ENCODE results near the gene POLA1. TPM values are rescaled to one million over a fixed set of nuclear protein-coding genes. Genes with fewer than 3 reads are reported as not detected.

Gene POLA1
- total RNA-seq, 2 donors from 2014 or later: 24.4 to 53.6 TPM

- Histone ChIP-seq H3K9me3 (ENCODE audit: control insufficient read depth, low read length) (no peaks in the 10 kb centered on the region), H3K9ac (ENCODE audit: extremely low read depth, low read length, poor library complexity, severe bottlenecking) (no peak overlapping the region), H3K27me3 (ENCODE audit: control insufficient read depth, insufficient read depth, low read length, poor library complexity, severe bottlenecking) (no peaks in the 10 kb centered on the region), H3K27ac (ENCODE audit: low read depth, low read length) (no peak overlapping the region), H3K4me1 (ENCODE audit: control insufficient read depth, insufficient read depth, low read length) (no peaks in the 10 kb centered on the region), H3K36me3 (ENCODE audit: control insufficient read depth, insufficient read depth, low read length) (no peaks in the 10 kb centered on the region), H3K4me3 (ENCODE audit: low read length) (no peak overlapping the region)
- Mint-ChIP-seq H3K4me3 (no peak overlapping the region), H3K4me1 (peaks cover 3% of the 10 kb centered on the region), H3K27ac (no peak overlapping the region), H3K36me3 (ENCODE audit: low read depth) (peaks cover 32% of the 10 kb centered on the region), H3K9me3 (no peaks in the 10 kb centered on the region), H3K27me3 (ENCODE audit: insufficient read depth) (no peaks in the 10 kb centered on the region)
- no peak for DNase-seq
- WGBS, 2 experiments (ENCODE audit: insufficient coverage in 1 of 2, insufficient read length in 1 of 2): 95 to 100% methylated on average over 4 to 6 of the region's 6 CpGs
- no peak for TF ChIP-seq CTCF (conservative IDR thresholded peaks at IDR 0.05)
Measured at GRCh38 chrX:24851289-24851688, 157.6 kb downstream of the POLA1 start.

GRCh38 chrX:24851780-24852179 is 158.1 kb downstream of the POLA1 start:
- Histone ChIP-seq H3K36me3 (ENCODE audit: control insufficient read depth, insufficient read depth, low read length) (no peaks in the 10 kb centered on the region), H3K9me3 (ENCODE audit: control insufficient read depth, low read length) (no peaks in the 10 kb centered on the region), H3K27me3 (ENCODE audit: control insufficient read depth, insufficient read depth, low read length, poor library complexity, severe bottlenecking) (no peaks in the 10 kb centered on the region), H3K27ac (ENCODE audit: low read depth, low read length) (no peak overlapping the region), H3K4me3 (ENCODE audit: low read length) (no peak overlapping the region), H3K4me1 (ENCODE audit: control insufficient read depth, insufficient read depth, low read length) (no peaks in the 10 kb centered on the region), H3K9ac (ENCODE audit: extremely low read depth, low read length, poor library complexity, severe bottlenecking) (no peak overlapping the region)
- Mint-ChIP-seq H3K27me3 (ENCODE audit: insufficient read depth) (no peaks in the 10 kb centered on the region), H3K36me3 (ENCODE audit: low read depth) (peaks cover 32% of the 10 kb centered on the region), H3K4me1 (no peaks in the 10 kb centered on the region), H3K9me3 (no peaks in the 10 kb centered on the region), H3K4me3 (no peak overlapping the region), H3K27ac (no peak overlapping the region)
- WGBS, 2 experiments (ENCODE audit: insufficient coverage in 1 of 2, insufficient read length in 1 of 2): 95% methylated on average over 4 of the region's 4 CpGs; no CpG with 5 or more reads in 1 of the 2 experiments
- no peak for DNase-seq
- no peak for TF ChIP-seq CTCF (conservative IDR thresholded peaks at IDR 0.05)

GRCh38 chrX:24858004-24858746 is 164.5 kb downstream of the POLA1 start:
- no peaks in the 10 kb centered on the region for H3K36me3 ChIP-seq (ENCODE audit: control insufficient read depth, insufficient read depth, low read length)
- WGBS, 2 experiments (ENCODE audit: insufficient coverage in 1 of 2, insufficient read length in 1 of 2): 96% methylated on average over 3 of the region's 4 CpGs; no CpG with 5 or more reads in 1 of the 2 experiments

More at GRCh38 chrX:24858004-24858746, 164.5 kb downstream of the POLA1 start:
- Histone ChIP-seq H3K9me3 (ENCODE audit: control insufficient read depth, low read length) (no peaks in the 10 kb centered on the region), H3K27ac (ENCODE audit: low read depth, low read length) (no peak overlapping the region), H3K4me3 (ENCODE audit: low read length) (no peak overlapping the region), H3K27me3 (ENCODE audit: control insufficient read depth, insufficient read depth, low read length, poor library complexity, severe bottlenecking) (no peaks in the 10 kb centered on the region), H3K9ac (ENCODE audit: extremely low read depth, low read length, poor library complexity, severe bottlenecking) (no peak overlapping the region), H3K4me1 (ENCODE audit: control insufficient read depth, insufficient read depth, low read length) (no peaks in the 10 kb centered on the region)
- no peak for DNase-seq
- peaks cover 9% of the 10 kb centered on the region for H3K4me1 Mint-ChIP-seq
- H3K9me3 Mint-ChIP-seq: no peaks in the 10 kb centered on the region
- H3K4me3 Mint-ChIP-seq: no peak overlapping the region
- peaks cover 25% of the 10 kb centered on the region for H3K36me3 Mint-ChIP-seq (ENCODE audit: low read depth)
- H3K27ac Mint-ChIP-seq: no peak overlapping the region
- H3K27me3 Mint-ChIP-seq (ENCODE audit: insufficient read depth): no peaks in the 10 kb centered on the region
- no peak for TF ChIP-seq CTCF (conservative IDR thresholded peaks at IDR 0.05)
